Muscle layer of duodenum (tissue), 2 donors: ENCODE measurements around the gene OXA1L.
A peak's percentile ranks its signal among the peaks of the same experiment; 100 is the strongest.
"Not testable (repeated sequence)": the region's sequence is repeated elsewhere in the genome, so short reads cannot be mapped to it uniquely, and the experiment has no call there.

Experiments used
- H3K27ac ChIP-seq: one replicate; pipeline ENCODE4 v1.7.0; 2013; ENCODE audit warnings: mild to moderate bottlenecking, low read length
- H3K27me3 ChIP-seq: one replicate; pipeline ENCODE4 v1.7.0; 2013; ENCODE audit warnings: low read depth, mild to moderate bottlenecking, control low read depth, low read length
- H3K36me3 ChIP-seq, 2 donors: one replicate each; pipeline ENCODE4 v1.7.0; 2013; ENCODE audit warnings: low read length in 2 of 2, control low read depth in 1 of 2, mild to moderate bottlenecking in 1 of 2; ENCODE audit not compliant: insufficient read depth in 2 of 2, control insufficient read depth in 1 of 2
- H3K4me1 ChIP-seq, 2 donors: one replicate each; pipeline ENCODE4 v1.7.0; 2013; ENCODE audit warnings: low read length in 2 of 2, mild to moderate bottlenecking in 2 of 2, control low read depth in 1 of 2, moderate library complexity in 1 of 2; ENCODE audit not compliant: insufficient read depth in 2 of 2, control insufficient read depth in 1 of 2
- H3K4me3 ChIP-seq, 2 donors: one replicate each; pipeline ENCODE4 v1.7.0; 2013; ENCODE audit warnings: low read length in 2 of 2, low read depth in 1 of 2, mild to moderate bottlenecking in 1 of 2
- H3K9me3 ChIP-seq, 2 donors: one replicate each; pipeline ENCODE4 v1.7.0; 2013; ENCODE audit warnings: low read length in 2 of 2, control low read depth in 1 of 2, mild to moderate bottlenecking in 1 of 2; ENCODE audit not compliant: control insufficient read depth in 1 of 2
- donor health status: healthy.

OXA1L gene

GRCh38 chr14:22739423-22739822, 27.1 kb upstream of the OXA1L start:
- Histone ChIP-seq H3K9me3 (no peaks in the 10 kb centered on the region), H3K27ac (no peak overlapping the region), H3K36me3 (no peaks in the 10 kb centered on the region), H3K4me1 (no peaks in the 10 kb centered on the region), H3K27me3 (no peaks in the 10 kb centered on the region), H3K4me3 (no peak overlapping the region)

GRCh38 chr14:22740020-22740419, 26.5 kb upstream of the OXA1L start:
- no peaks in the 10 kb centered on the region for H3K4me1 ChIP-seq
- no peaks in the 10 kb centered on the region for H3K9me3 ChIP-seq
- no peaks in the 10 kb centered on the region for H3K36me3 ChIP-seq
- no peak overlapping the region for H3K4me3 ChIP-seq
- H3K27ac ChIP-seq = no peak overlapping the region
- H3K27me3 ChIP-seq = no peaks in the 10 kb centered on the region

- Histone ChIP-seq H3K9me3 (no peaks in the 10 kb centered on the region), H3K27ac (no peak overlapping the region), H3K27me3 (no peaks in the 10 kb centered on the region), H3K4me1 (no peaks in the 10 kb centered on the region), H3K4me3 (no peak overlapping the region), H3K36me3 (no peaks in the 10 kb centered on the region)
Observed at GRCh38 chr14:22747769-22748168, 18.7 kb upstream of the OXA1L start.

- H3K36me3 ChIP-seq = no peaks in the 10 kb centered on the region
- no peak overlapping the region for H3K27ac ChIP-seq
- no peaks in the 10 kb centered on the region for H3K9me3 ChIP-seq
- H3K4me3 ChIP-seq = no peak overlapping the region
- H3K4me1 ChIP-seq = no peaks in the 10 kb centered on the region
- no peaks in the 10 kb centered on the region for H3K27me3 ChIP-seq
Observed at GRCh38 chr14:22748206-22748605, 18.3 kb upstream of the OXA1L start.

- no peaks in the 10 kb centered on the region for H3K36me3 ChIP-seq
- no peak overlapping the region for H3K4me3 ChIP-seq
- no peaks in the 10 kb centered on the region for H3K27me3 ChIP-seq
- H3K9me3 ChIP-seq = no peaks in the 10 kb centered on the region
- H3K27ac ChIP-seq = no peak overlapping the region
- H3K4me1 ChIP-seq = no peaks in the 10 kb centered on the region
Observed at GRCh38 chr14:22748631-22749068, 17.8 kb upstream of the OXA1L start.

- no peak overlapping the region for H3K4me3 ChIP-seq
- H3K27ac ChIP-seq = no peak overlapping the region
- no peaks in the 10 kb centered on the region for H3K9me3 ChIP-seq
- H3K27me3 ChIP-seq = no peaks in the 10 kb centered on the region
- no peaks in the 10 kb centered on the region for H3K4me1 ChIP-seq
- no peaks in the 10 kb centered on the region for H3K36me3 ChIP-seq
Observed at GRCh38 chr14:22752422-22752821, 14.1 kb upstream of the OXA1L start.

- no peak overlapping the region for H3K4me3 ChIP-seq
- no peaks in the 10 kb centered on the region for H3K27me3 ChIP-seq
- H3K27ac ChIP-seq = no peak overlapping the region
- no peaks in the 10 kb centered on the region for H3K9me3 ChIP-seq
- no peaks in the 10 kb centered on the region for H3K36me3 ChIP-seq
- H3K4me1 ChIP-seq = no peaks in the 10 kb centered on the region
Observed at GRCh38 chr14:22753586-22753985, 12.9 kb upstream of the OXA1L start.

GRCh38 chr14:22757972-22758650, 8.4 kb upstream of the OXA1L start:
- not testable (repeated sequence) for H3K27ac ChIP-seq

GRCh38 chr14:22761734-22762133, 4.8 kb upstream of the OXA1L start:
- H3K4me1 ChIP-seq = peaks cover 0 to 6% of the 10 kb centered on the region in 2 donors
- H3K27me3 ChIP-seq = no peaks in the 10 kb centered on the region
- no peak overlapping the region for H3K4me3 ChIP-seq
- no peaks in the 10 kb centered on the region for H3K36me3 ChIP-seq
- peaks cover 0 to 10% of the 10 kb centered on the region in 2 donors for H3K9me3 ChIP-seq
- no peak overlapping the region for H3K27ac ChIP-seq

More at GRCh38 chr14:22757972-22758650, 8.4 kb upstream of the OXA1L start:
- not testable (repeated sequence) for H3K4me1 ChIP-seq, H3K27me3 ChIP-seq, H3K36me3 ChIP-seq, H3K4me3 ChIP-seq, H3K9me3 ChIP-seq

GRCh38 chr14:22764382-22764781, 2.1 kb upstream of the OXA1L start:
- Histone ChIP-seq H3K4me1 (peaks cover 7 to 22% of the 10 kb centered on the region in 2 donors), H3K36me3 (peaks cover 6 to 8% of the 10 kb centered on the region in 2 donors), H3K27ac (no peak overlapping the region), H3K27me3 (no peaks in the 10 kb centered on the region), H3K9me3 (peaks cover 0 to 10% of the 10 kb centered on the region in 2 donors), H3K4me3 (no peak overlapping the region)

GRCh38 chr14:22767323-22767589, 768 bp downstream of the OXA1L start:
- peak overlapping the region; percentile 99 for H3K27ac ChIP-seq
- peak overlapping the region; percentile 95 to 99 for H3K4me3 ChIP-seq
- H3K9me3 ChIP-seq = no peaks in the 10 kb centered on the region
- no peaks in the 10 kb centered on the region for H3K27me3 ChIP-seq
- peaks cover 7 to 22% of the 10 kb centered on the region in 2 donors for H3K4me1 ChIP-seq
- H3K36me3 ChIP-seq = peaks cover 32 to 33% of the 10 kb centered on the region in 2 donors

- Histone ChIP-seq H3K4me1 (peaks cover 7 to 22% of the 10 kb centered on the region in 2 donors), H3K4me3 (no peak overlapping the region), H3K36me3 (peaks cover 40 to 43% of the 10 kb centered on the region in 2 donors), H3K9me3 (no peaks in the 10 kb centered on the region), H3K27me3 (no peaks in the 10 kb centered on the region), H3K27ac (no peak overlapping the region)
Observed at GRCh38 chr14:22768947-22769346, 2.5 kb downstream of the OXA1L start.
